Tibial nerve (tissue), 4 donors: ENCODE measurements around the gene GRB10. TPM values are rescaled to one million over a fixed set of nuclear protein-coding genes. Genes with fewer than 3 reads are reported as not detected.

ENCODE experiments used
- DNase-seq, 2 donors: peaks; one replicate each; pipeline ENCODE4 v3.0.0-alpha.2; 2019; ENCODE audit warnings: low spot score in 2 of 2
- H3K27ac ChIP-seq, 4 donors: fragments of 200-600 bp; sonication (generic) in 3 of 4; one replicate each; pipeline ENCODE4 v1.5.1; 2017 to 2019; ENCODE audit warnings: mild to moderate bottlenecking in 1 of 4
- H3K27me3 ChIP-seq, 2 donors: fragments of 200-600 bp; sonication (generic) in 1 of 2; one replicate each; pipeline versions ENCODE4 v1.5.1 to v1.6.0; 2017 to 2019
- H3K36me3 ChIP-seq, 3 donors: fragments of 200-600 bp; sonication (generic); one replicate each; pipeline ENCODE4 v1.5.1; 2018 to 2019
- H3K4me1 ChIP-seq, 4 donors: fragments of 200-600 bp; sonication (generic) in 3 of 4; one replicate each; pipeline ENCODE4 v1.5.1; 2017 to 2019
- H3K4me3 ChIP-seq, 4 donors: fragments of 200-600 bp; sonication (generic) in 3 of 4; one replicate each; pipeline ENCODE4 v1.5.1; 2017 to 2019; ENCODE audit warnings: mild to moderate bottlenecking in 1 of 4, moderate library complexity in 1 of 4
- H3K9me3 ChIP-seq, 4 donors: fragments of 200-600 bp; sonication (generic) in 3 of 4; one replicate each; pipeline ENCODE4 v1.5.1; 2017 to 2019
- EP300 ChIP-seq, 2 donors: sonication (generic); formaldehyde crosslinking; IDR thresholded peaks; one replicate each; pipeline ENCODE4 v1.6.1; 2017; ENCODE audit warnings: antibody characterized with exemption in 2 of 2, mild to moderate bottlenecking in 1 of 2
- POLR2A ChIP-seq, 2 donors: fragments of 450-650 bp; IDR thresholded peaks; one replicate each; pipeline ENCODE4 v1.6.1; 2017; ENCODE audit warnings: antibody characterized with exemption in 2 of 2, mild to moderate bottlenecking in 2 of 2, moderate library complexity in 2 of 2
- WGBS, 2 donors: methylation state at CpG; one replicate each; pipeline ENCODE4 v1.1.5; 2018; 5-methylcytosine and 5-hydroxymethylcytosine counted together
- total RNA-seq, 4 donors: library from RNA; depleted of rRNA; stranded (reverse); fragments of >200 nt; gene quantifications; one replicate each; pipeline ENCODE4 v1.1.0, GENCODE V29; 2016
- TF ChIP-seq, protein P1 (sequence below), 5 experiments: fragments of 200-600 bp in 3 of 5; fragments of 450-650 bp in 2 of 5; sonication (generic) in 3 of 5; IDR thresholded peaks; one replicate each; pipeline ENCODE4 v1.5.1; 2016 to 2019; ENCODE audit warnings: antibody characterized with exemption in 5 of 5, mild to moderate bottlenecking in 3 of 5, moderate library complexity in 2 of 5

The GRB10 gene
- total RNA-seq, 4 donors from 2014 or later, result 34.1 to 73.9 (median 56.0) TPM

DNA sequence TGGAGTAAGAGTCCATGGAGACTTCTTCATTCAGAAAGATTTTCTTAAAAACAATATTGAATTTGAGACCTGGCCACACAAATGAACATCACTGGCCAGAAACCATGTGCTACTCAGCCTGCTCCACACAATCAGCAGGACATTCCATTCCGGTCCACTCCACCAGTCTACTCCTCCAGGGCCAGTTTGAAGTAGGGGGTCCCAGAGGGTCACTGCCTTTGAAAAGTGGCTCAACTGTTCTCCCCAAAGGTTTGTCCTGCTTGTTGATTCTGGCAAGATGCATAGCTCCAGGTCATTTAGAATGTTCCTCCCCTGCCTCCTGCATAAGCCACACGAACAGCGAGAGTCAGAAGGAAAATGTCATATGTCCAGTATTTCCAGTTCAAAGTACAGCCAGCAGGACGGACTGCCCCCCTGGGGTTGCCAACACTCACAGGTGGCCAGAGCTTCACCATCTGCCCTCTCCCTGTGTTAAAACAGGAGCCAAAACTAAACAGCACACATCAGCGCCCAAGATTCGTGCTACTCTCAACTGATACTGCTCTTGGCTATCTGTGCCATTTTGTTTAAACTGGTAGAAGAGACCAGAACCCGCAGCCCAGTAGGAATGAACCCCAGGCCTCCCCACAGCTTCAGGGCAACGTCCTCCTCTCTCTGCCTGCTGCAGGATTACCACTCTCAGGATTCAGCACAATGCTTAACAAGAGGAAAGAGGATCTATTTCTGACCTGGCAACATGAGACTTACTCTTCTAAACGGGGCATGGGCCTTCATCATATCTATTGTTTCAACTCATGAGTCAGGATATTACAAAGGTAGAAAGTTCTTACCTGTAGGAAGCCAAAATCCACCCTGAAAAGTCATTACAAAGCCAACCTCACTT is 11.3 kb downstream of the GRB10 start:
- TF ChIP-seq POLR2A (IDR thresholded peaks at IDR 0.05) (no peak), EP300 (IDR thresholded peaks at IDR 0.05) (peak in 1 of 2 donors; percentile 30)
- TF ChIP-seq, protein P1, sequence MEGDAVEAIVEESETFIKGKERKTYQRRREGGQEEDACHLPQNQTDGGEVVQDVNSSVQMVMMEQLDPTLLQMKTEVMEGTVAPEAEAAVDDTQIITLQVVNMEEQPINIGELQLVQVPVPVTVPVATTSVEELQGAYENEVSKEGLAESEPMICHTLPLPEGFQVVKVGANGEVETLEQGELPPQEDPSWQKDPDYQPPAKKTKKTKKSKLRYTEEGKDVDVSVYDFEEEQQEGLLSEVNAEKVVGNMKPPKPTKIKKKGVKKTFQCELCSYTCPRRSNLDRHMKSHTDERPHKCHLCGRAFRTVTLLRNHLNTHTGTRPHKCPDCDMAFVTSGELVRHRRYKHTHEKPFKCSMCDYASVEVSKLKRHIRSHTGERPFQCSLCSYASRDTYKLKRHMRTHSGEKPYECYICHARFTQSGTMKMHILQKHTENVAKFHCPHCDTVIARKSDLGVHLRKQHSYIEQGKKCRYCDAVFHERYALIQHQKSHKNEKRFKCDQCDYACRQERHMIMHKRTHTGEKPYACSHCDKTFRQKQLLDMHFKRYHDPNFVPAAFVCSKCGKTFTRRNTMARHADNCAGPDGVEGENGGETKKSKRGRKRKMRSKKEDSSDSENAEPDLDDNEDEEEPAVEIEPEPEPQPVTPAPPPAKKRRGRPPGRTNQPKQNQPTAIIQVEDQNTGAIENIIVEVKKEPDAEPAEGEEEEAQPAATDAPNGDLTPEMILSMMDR (IDR thresholded peaks at IDR 0.05), result no peak
- peaks cover 0 to 27% (median 0%) of the 10 kb centered on the region in 4 donors for H3K4me1 ChIP-seq
- H3K9me3 ChIP-seq, result no peaks in the 10 kb centered on the region
- no peaks in the 10 kb centered on the region for H3K36me3 ChIP-seq
- no peak for DNase-seq
- no peaks in the 10 kb centered on the region for H3K27me3 ChIP-seq
- 70 to 75% methylated on average over 8 to 9 of the region's 9 CpGs for WGBS, 2 donors
- no peak overlapping the region for H3K27ac ChIP-seq
- no peak overlapping the region for H3K4me3 ChIP-seq

DNA sequence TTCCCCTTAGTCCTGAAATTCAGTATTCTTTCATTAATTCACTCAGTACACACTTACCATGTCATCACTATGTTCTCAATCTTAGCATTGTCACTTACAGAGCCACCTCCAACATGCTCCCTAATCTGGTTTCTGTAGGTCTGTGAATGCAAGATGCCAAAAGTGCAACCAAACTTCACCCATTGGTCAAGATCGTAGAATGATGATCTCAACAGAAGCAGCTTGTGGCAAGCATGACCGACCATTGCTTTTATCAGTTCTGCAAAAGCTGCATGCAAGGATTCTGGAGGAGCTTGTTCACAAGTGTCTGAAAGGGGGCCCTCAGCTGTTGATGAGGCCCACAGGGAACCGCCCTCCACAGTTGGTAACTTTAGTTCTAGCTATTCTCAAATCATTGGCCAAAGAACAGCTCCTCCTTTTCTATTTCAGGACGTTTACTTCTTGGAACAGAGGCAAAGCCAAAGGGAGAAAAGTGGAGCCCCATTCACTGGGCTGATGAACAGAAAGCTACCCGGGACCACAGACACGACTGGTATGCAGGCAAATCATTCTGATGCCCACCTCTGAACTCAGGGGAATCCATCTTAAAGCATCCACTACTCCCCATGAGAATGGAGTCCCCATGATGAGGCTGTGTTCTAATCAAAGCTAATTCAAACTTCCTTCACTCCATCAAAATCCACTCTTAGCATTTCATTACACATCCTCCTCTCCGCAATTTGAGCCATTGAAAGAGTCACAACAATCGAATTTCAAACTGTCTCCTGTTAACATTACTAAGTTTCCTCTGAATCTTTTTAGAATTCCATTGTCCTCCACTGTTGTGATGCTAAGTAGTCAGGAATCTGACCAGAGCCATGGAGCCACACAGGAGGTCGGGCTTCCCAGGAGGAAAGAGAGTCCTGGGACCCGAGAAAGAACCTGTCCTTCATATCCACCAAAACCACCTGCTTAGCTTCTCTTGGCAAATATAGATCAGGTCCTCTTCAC is 13.9 kb downstream of the GRB10 start:
- Histone ChIP-seq H3K9me3 (peaks cover 0 to 3% (median 0%) of the 10 kb centered on the region in 4 donors), H3K27me3 (no peaks in the 10 kb centered on the region), H3K36me3 (no peaks in the 10 kb centered on the region), H3K4me3 (no peak overlapping the region), H3K27ac (no peak overlapping the region), H3K4me1 (peaks cover 0 to 24% (median 0%) of the 10 kb centered on the region in 4 donors)
- WGBS, 2 donors, result 68 to 74% methylated on average over 10 of the region's 10 CpGs
- DNase-seq, result no peak
- TF ChIP-seq POLR2A (IDR thresholded peaks at IDR 0.05) (no peak), EP300 (IDR thresholded peaks at IDR 0.05) (no peak)
- TF ChIP-seq, protein P1 (IDR thresholded peaks at IDR 0.05), result no peak

- Histone ChIP-seq H3K9me3 (peaks cover 0 to 3% (median 0%) of the 10 kb centered on the region in 4 donors), H3K36me3 (no peaks in the 10 kb centered on the region), H3K27me3 (no peaks in the 10 kb centered on the region), H3K4me1 (peaks cover 0 to 24% (median 0%) of the 10 kb centered on the region in 4 donors), H3K4me3 (no peak overlapping the region), H3K27ac (no peak overlapping the region)
- TF ChIP-seq, protein P1 (IDR thresholded peaks at IDR 0.05), result no peak
- TF ChIP-seq POLR2A (IDR thresholded peaks at IDR 0.05) (no peak), EP300 (IDR thresholded peaks at IDR 0.05) (no peak)
- DNase-seq, result no peak
- 54 to 65% methylated on average over 2 of the region's 2 CpGs for WGBS, 2 donors
Observed at GRCh38 chr7:50766849-50767207, 15.9 kb downstream of the GRB10 start.

DNA sequence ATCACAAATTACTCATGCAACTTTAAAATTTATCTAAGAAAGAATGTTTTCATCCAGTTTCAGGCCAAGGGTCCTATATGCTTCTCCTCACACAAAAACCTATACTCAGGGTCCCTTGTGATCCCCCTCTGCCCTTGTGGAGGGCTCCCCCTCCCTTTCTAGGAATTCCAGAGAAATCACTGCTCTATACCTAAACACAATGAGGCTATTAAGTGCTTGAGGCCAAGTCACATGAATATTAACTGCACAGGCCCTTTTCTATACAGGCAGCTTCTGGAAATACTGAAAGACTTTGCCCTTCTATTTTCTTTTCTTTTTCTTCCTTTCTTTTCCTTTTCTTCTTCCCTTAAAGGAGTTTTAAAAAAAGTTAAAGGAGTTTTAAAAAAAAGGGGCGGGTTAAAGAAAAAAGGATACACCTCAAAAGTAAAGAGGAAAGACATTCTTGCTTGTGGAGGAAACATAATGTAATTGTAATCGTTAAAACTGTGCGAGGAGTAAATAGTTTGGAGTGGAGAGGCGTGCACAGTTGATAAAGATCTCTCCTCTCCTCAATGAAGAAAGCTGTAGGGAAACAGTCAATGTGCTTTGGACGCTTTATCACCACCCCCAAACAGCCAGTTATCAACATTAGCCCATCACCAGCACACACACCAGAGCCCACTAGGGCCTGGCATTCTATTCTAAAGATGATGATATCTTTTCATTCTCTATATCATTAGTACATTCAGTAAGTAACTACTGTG is 16.4 kb downstream of the GRB10 start:
- no peaks in the 10 kb centered on the region for H3K27me3 ChIP-seq
- H3K4me3 ChIP-seq, result no peak overlapping the region
- H3K36me3 ChIP-seq, result no peaks in the 10 kb centered on the region
- whole genome bisulfite sequencing, 2 donors, result 44 to 45% methylated on average over 5 of the region's 5 CpGs
- DNase-seq, result no peak
- peaks cover 0 to 24% (median 0%) of the 10 kb centered on the region in 4 donors for H3K4me1 ChIP-seq
- no peak overlapping the region for H3K27ac ChIP-seq
- H3K9me3 ChIP-seq, result peaks cover 0 to 3% (median 0%) of the 10 kb centered on the region in 4 donors
- TF ChIP-seq EP300 (IDR thresholded peaks at IDR 0.05), result no peak

GRCh38 chr7:50762337-50762736 is 20.4 kb downstream of the GRB10 start:
- H3K36me3 ChIP-seq, result no peaks in the 10 kb centered on the region
- H3K4me1 ChIP-seq, result peaks cover 0 to 14% (median 0%) of the 10 kb centered on the region in 4 donors
- H3K27ac ChIP-seq, result no peak overlapping the region
- no peak overlapping the region for H3K4me3 ChIP-seq
- peaks cover 0 to 3% (median 0%) of the 10 kb centered on the region in 4 donors for H3K9me3 ChIP-seq
- WGBS, 2 donors, result 90 to 94% methylated on average over 2 of the region's 2 CpGs
- TF ChIP-seq, protein P1 (IDR thresholded peaks at IDR 0.05), result no peak
- TF ChIP-seq POLR2A (IDR thresholded peaks at IDR 0.05) (no peak), EP300 (IDR thresholded peaks at IDR 0.05) (no peak)
- no peaks in the 10 kb centered on the region for H3K27me3 ChIP-seq
- DNase-seq, result no peak
